Measurements from ENCODE around the gene STX5. TPM values are rescaled to one million over a fixed set of nuclear protein-coding genes. Genes with fewer than 3 reads are reported as not detected.
"Not testable (repeated sequence)": the region's sequence is repeated elsewhere in the genome, so short reads cannot be mapped to it uniquely, and the experiment has no call there.

The STX5 gene
- polyA plus RNA-seq, 1 donor from 2014 or later: 39.8 TPM

DNA sequence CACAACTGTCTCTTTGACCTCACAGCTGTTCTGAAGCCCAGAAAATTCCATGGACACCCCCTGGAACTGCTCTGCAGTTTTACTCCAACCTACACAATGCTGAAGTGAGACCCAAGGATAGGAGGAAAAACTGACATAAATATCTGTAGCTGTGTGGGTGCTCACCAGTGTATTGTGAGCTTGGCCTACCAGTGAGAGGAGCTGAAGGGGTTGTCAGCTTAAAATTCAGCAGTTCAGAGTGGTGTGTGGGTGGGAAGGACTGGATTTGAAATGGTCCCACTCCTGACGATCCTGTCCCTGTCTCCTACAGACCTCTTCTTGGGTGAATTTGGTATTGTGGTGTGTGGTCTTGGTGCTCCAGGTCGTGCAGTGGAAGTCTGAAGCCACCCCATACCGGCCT lies 42.3 kb downstream of the STX5 start:
- Mint-ChIP-seq H3K4me3 (peak overlapping the region; percentile 85 to 98 (median 96)), H3K9me3 (no peaks in the 10 kb centered on the region), H3K36me3 (peaks cover 1% of the 10 kb centered on the region), H3K27me3 (no peaks in the 10 kb centered on the region), H3K27ac (peak overlapping the region in 2 of 3 donors; percentile 80 to 94), H3K4me1 (peaks cover 9 to 40% (median 37%) of the 10 kb centered on the region in 3 donors)

- peaks cover under 1% of the 10 kb centered on the region for H3K36me3 Mint-ChIP-seq
- H3K4me3 Mint-ChIP-seq: peak overlapping the region; percentile 85 to 98 (median 96)
- peaks cover 9 to 40% (median 37%) of the 10 kb centered on the region in 3 donors for H3K4me1 Mint-ChIP-seq
- peak overlapping the region in 2 of 3 donors; percentile 51 to 94 for H3K27ac Mint-ChIP-seq
- H3K27me3 Mint-ChIP-seq: no peaks in the 10 kb centered on the region
- H3K9me3 Mint-ChIP-seq: no peaks in the 10 kb centered on the region
Measured at GRCh38 chr11:62788991-62789390, 42.9 kb downstream of the STX5 start.

GRCh38 chr11:62787005-62787759 lies 44.7 kb downstream of the STX5 start, which contains the start of gene TMEM179B:
Gene TMEM179B (plus strand): TSS chr11:62787402. CDS start chr11:62787432, 30 bp downstream.
- Mint-ChIP-seq H3K27me3 (no peaks in the 10 kb centered on the region), H3K27ac (peak within 1 kb of the TSS; percentile 94 to 97 (median 94)), H3K4me3 (peak within 1 kb of the TSS; percentile 95 to 98 (median 96)), H3K9me3 (no peaks in the 10 kb centered on the region), H3K36me3 (peaks cover 3% of the 10 kb centered on the region), H3K4me1 (peaks cover 9 to 36% (median 32%) of the 10 kb centered on the region in 3 donors)

DNA sequence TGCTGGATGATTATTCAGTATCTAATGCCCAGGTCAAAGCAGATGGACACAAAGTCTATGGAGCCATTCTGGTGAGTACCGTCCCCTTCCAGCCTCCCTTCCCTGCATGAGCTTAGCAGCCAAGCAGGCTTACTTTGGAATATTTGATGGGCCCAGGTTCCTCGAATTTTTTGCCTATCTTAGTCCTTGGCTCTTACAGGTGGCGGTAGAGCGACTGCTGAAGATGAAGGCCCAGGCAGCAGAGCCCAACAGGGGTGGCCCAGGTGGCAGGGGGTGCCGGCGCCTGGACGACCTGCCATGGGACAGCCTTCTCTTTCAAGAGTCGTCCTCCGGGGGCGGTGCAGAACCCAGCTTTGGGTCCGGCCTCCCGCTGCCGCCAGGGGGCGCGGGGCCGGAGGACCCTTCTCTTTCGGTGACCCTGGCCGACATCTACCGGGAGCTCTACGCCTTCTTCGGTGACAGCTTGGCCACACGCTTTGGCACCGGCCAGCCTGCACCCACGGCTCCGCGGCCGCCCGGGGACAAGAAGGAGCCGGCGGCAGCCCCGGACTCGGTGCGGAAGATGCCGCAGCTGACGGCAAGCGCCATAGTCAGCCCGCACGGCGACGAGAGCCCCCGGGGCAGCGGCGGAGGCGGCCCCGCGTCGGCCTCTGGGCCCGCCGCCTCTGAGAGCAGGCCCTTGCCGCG lies 45.4 kb downstream of the STX5 start:
- peak overlapping the region; percentile 94 to 97 (median 94) for H3K27ac Mint-ChIP-seq
- no peaks in the 10 kb centered on the region for H3K27me3 Mint-ChIP-seq
- peak overlapping the region; percentile 88 to 98 (median 93) for H3K4me3 Mint-ChIP-seq
- no peaks in the 10 kb centered on the region for H3K9me3 Mint-ChIP-seq
- peaks cover 3% of the 10 kb centered on the region for H3K36me3 Mint-ChIP-seq
- H3K4me1 Mint-ChIP-seq: peaks cover 9 to 34% (median 26%) of the 10 kb centered on the region in 3 donors

- peaks cover 3% of the 10 kb centered on the region for H3K36me3 Mint-ChIP-seq
- peak overlapping the region in 1 of 3 donors; percentile 42 for H3K27ac Mint-ChIP-seq
- no peaks in the 10 kb centered on the region for H3K27me3 Mint-ChIP-seq
- H3K4me3 Mint-ChIP-seq: peak overlapping the region in 1 of 4 donors; percentile 50
- peaks cover 2 to 16% (median 10%) of the 10 kb centered on the region in 3 donors for H3K4me1 Mint-ChIP-seq
- no peaks in the 10 kb centered on the region for H3K9me3 Mint-ChIP-seq
Measured at GRCh38 chr11:62782753-62783152, 49.1 kb downstream of the STX5 start.

GRCh38 chr11:62778441-62778840 lies 53.4 kb downstream of the STX5 start:
- H3K27me3 Mint-ChIP-seq: no peaks in the 10 kb centered on the region
- no peaks in the 10 kb centered on the region for H3K9me3 Mint-ChIP-seq
- H3K36me3 Mint-ChIP-seq: peaks cover 4% of the 10 kb centered on the region
- peaks cover 0 to 4% (median 3%) of the 10 kb centered on the region in 3 donors for H3K4me1 Mint-ChIP-seq
- peak overlapping the region in 1 of 4 donors; percentile 47 for H3K4me3 Mint-ChIP-seq
- no peak overlapping the region for H3K27ac Mint-ChIP-seq

GRCh38 chr11:62777389-62777788 lies 54.5 kb downstream of the STX5 start:
- H3K4me1 Mint-ChIP-seq: peaks cover 0 to 4% (median 3%) of the 10 kb centered on the region in 3 donors
- H3K9me3 Mint-ChIP-seq: no peaks in the 10 kb centered on the region
- H3K4me3 Mint-ChIP-seq: no peak overlapping the region
- H3K27ac Mint-ChIP-seq: peak overlapping the region in 1 of 3 donors; percentile 49
- H3K27me3 Mint-ChIP-seq: no peaks in the 10 kb centered on the region
- H3K36me3 Mint-ChIP-seq: peaks cover 1% of the 10 kb centered on the region

GRCh38 chr11:62775646-62776045 lies 56.2 kb downstream of the STX5 start:
- Mint-ChIP-seq H3K27ac (peak overlapping the region in 1 of 3 donors; percentile 46), H3K36me3 (peaks cover 3% of the 10 kb centered on the region), H3K4me3 (no peak overlapping the region), H3K27me3 (no peaks in the 10 kb centered on the region), H3K9me3 (no peaks in the 10 kb centered on the region), H3K4me1 (peaks cover 6 to 9% (median 8%) of the 10 kb centered on the region in 3 donors)

DNA sequence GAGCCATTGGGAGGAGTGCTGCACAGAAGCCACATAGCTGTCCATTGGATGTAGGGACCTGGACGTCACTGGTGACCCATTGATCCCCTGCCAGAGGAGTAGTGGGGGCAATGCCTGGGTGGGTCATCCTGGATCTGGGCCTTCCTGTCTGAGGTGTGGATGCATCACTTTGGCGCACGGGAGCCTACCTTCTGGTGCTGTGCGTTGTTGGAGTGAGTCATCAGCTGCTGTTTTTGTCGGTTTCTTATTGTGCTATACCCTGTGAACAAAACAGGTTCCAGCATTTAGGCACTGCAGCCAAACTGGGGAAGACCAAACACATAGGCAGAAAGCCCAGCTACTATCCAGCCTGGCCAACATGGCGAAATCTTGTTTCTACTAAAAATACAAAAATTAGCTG lies 57.4 kb downstream of the STX5 start:
- Mint-ChIP-seq H3K4me3 (peak overlapping the region in 1 of 4 donors; percentile 53), H3K27me3 (no peaks in the 10 kb centered on the region), H3K4me1 (peaks cover 13 to 21% (median 15%) of the 10 kb centered on the region in 3 donors), H3K9me3 (no peaks in the 10 kb centered on the region), H3K36me3 (peaks cover 3% of the 10 kb centered on the region), H3K27ac (peak overlapping the region in 1 of 3 donors; percentile 70)

- H3K4me3 Mint-ChIP-seq: peak within 1 kb of the TSS; percentile 90 to 99 (median 98)
- H3K27me3 Mint-ChIP-seq: no peaks in the 10 kb centered on the region
- peak within 1 kb of the TSS; percentile 96 for H3K27ac Mint-ChIP-seq
- H3K9me3 Mint-ChIP-seq: no peaks in the 10 kb centered on the region
- peaks cover 14 to 22% (median 16%) of the 10 kb centered on the region in 3 donors for H3K4me1 Mint-ChIP-seq
- H3K36me3 Mint-ChIP-seq: peaks cover 3% of the 10 kb centered on the region
Measured at GRCh38 chr11:62771144-62772021, 60.5 kb downstream of the STX5 start, which contains the start of gene TAF6L. Gene TAF6L (plus strand): TSS chr11:62771396. CDS start chr11:62775784, 4,388 bp downstream.

- Mint-ChIP-seq H3K9me3 (no peaks in the 10 kb centered on the region), H3K4me1 (peaks cover 14 to 22% (median 16%) of the 10 kb centered on the region in 3 donors), H3K4me3 (peak overlapping the region; percentile 90 to 99 (median 98)), H3K36me3 (peaks cover 1% of the 10 kb centered on the region), H3K27ac (peak overlapping the region; percentile 96), H3K27me3 (no peaks in the 10 kb centered on the region)
Measured at GRCh38 chr11:62770778-62771143, 61.1 kb downstream of the STX5 start.

GRCh38 chr11:62760867-62761227 lies 71.0 kb downstream of the STX5 start:
- H3K27me3 Mint-ChIP-seq, H3K36me3 Mint-ChIP-seq, H3K9me3 Mint-ChIP-seq: not testable (repeated sequence)
- H3K4me1 Mint-ChIP-seq: peaks cover 8 to 12% (median 9%) of the 10 kb centered on the region in 3 donors
- peak overlapping the region in 2 of 3 donors; percentile 81 to 96 for H3K27ac Mint-ChIP-seq
- peak overlapping the region; percentile 89 to 100 (median 97) for H3K4me3 Mint-ChIP-seq

DNA sequence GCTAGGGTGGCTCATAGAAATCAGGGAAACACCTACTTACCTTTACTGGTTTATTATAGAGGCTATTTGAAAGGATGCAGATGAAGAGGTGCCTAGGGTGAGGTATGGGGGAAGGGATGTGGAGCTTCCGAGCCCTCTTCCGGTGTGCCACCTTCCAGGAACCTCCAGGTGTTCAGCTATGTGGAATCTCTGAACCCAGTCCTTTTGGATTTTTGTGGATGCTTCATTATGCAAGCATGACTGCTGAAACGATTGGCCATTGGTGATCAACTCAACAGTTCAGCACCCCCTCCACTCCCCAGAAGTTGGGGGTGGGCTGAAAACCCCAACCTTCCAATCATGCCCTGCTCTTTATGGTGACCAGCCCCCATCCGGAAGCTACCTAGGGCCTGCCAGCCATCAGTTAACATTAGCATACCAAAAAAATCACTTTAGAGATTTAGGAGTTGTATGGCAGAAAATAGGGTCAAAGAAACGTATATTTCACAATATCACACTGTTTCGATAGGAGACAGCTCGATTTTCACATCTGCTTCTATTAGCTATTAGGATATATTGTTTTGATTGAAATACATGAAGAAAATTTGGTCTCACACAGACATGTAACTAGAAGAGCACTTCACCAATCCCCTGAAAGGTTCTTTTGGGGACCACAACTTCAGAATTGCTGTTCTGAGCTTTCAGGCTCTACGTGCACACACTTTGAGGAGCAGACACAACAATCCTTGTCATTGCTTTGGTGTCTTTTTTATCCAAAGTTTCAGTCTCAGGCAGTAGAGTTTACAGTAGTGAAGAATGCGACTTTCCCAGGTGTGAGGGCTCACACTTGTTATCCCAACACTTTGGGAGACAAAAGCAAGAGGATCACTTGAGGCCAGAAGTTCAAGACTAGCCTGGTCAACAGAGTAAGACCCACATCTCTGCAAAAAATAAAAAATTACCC lies 73.7 kb downstream of the STX5 start:
- Mint-ChIP-seq H3K27me3 (no peaks in the 10 kb centered on the region), H3K36me3 (peaks cover 2% of the 10 kb centered on the region), H3K9me3 (no peaks in the 10 kb centered on the region), H3K27ac (no peak overlapping the region), H3K4me1 (peaks cover 9 to 18% (median 17%) of the 10 kb centered on the region in 3 donors), H3K4me3 (peak overlapping the region in 1 of 4 donors; percentile 44)

Data from IgD-negative memory B cell (primary cell).